ENCODE measurements around the gene MLXIPL. TPM values are rescaled to one million over a fixed set of nuclear protein-coding genes. Genes with fewer than 3 reads are reported as not detected.

MLXIPL gene, protein sequence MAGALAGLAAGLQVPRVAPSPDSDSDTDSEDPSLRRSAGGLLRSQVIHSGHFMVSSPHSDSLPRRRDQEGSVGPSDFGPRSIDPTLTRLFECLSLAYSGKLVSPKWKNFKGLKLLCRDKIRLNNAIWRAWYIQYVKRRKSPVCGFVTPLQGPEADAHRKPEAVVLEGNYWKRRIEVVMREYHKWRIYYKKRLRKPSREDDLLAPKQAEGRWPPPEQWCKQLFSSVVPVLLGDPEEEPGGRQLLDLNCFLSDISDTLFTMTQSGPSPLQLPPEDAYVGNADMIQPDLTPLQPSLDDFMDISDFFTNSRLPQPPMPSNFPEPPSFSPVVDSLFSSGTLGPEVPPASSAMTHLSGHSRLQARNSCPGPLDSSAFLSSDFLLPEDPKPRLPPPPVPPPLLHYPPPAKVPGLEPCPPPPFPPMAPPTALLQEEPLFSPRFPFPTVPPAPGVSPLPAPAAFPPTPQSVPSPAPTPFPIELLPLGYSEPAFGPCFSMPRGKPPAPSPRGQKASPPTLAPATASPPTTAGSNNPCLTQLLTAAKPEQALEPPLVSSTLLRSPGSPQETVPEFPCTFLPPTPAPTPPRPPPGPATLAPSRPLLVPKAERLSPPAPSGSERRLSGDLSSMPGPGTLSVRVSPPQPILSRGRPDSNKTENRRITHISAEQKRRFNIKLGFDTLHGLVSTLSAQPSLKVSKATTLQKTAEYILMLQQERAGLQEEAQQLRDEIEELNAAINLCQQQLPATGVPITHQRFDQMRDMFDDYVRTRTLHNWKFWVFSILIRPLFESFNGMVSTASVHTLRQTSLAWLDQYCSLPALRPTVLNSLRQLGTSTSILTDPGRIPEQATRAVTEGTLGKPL
- total RNA-seq = 0.37 and 0.57 TPM in 2 replicates

DNA sequence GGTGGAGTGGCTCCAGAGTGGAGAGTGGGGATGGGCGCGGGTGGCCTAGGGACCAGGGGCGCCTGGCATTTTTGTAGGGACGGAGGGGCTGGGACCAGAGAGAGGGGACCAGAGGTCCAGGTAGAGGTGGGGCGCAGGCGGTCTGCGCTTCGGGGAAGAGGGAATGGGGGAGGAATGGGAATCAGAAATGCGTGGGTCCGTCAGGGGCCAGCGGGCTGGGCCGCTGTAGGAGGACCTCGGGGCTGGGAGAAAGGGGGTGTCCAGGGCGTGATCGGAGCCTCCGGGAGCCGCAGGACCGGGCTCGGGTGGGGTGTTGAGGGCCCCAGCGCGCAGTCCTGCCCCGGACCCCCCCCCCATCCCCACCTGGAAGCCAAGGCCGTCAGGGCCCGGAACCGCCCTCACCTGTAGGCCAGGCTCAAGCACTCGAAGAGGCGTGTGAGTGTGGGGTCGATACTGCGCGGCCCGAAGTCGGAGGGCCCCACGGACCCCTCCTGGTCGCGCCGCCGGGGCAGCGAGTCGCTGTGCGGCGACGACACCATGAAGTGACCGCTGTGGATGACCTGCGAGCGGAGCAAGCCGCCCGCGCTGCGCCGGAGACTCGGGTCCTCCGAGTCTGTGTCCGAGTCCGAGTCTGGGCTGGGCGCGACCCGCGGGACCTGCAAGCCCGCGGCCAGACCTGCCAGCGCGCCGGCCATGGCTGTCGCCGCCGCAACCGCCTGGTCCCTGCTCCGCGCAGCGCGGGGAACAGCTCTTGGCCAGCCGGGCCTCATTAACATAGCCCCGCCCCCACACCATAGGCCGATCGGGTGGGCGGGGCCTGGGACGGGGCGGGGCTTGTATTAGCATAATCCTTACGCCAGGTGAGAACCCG, at the start of gene MLXIPL:
Gene MLXIPL, minus strand, starts transcription at position 725 of the 871 bp plus-strand sequence. Its CDS starts 30 bp downstream, at position 695.

DNA sequence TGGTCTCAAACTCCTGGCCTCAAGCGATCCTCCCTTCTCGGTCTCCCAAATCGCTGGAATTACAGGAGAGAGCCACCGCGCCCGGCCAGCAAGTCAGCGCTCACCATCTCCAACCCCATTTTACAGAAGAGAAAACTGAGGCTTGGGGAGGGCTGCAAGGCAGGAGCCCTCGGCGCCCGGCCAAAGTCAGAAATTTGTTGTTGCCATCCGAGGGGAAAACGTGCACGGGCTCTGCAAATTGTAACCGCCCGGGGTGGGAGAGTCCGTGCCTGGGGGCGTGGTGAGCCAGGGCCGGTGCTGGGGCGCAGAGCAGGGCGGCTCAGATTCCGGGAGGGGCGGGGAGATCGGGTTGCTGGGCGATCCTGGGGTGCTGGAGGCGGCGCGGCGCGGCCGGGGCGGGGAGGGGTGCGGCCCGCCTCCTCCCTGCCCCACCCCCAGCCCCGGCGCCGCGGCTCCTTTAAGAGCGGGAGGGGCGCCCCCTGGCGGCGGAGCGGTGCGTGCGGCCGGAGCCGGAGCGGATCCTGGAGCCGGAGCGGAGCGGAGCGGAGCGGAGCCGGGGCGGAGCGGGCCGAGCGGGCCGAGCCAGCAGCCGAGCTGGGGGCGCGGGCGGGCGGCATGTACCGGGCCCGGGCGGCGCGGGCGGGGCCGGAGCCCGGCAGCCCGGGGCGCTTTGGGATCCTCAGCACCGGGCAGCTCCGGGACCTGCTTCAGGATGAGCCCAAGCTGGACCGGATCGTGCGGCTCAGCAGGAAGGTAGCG, 43.2 kb upstream of the MLXIPL start, which contains the start of gene VPS37D:
Gene VPS37D, plus strand, starts transcription at position 488 of the 759 bp plus-strand sequence. Its CDS starts 128 bp downstream, at position 616.

GRCh38 chr7:73578342-73579128, 45.8 kb downstream of the MLXIPL start, which contains the start of gene TBL2:
Gene TBL2, minus strand, starts transcription at chr7:73578579. Its CDS starts 30 bp downstream, at chr7:73578549.

GRCh38 chr7:73557397-73558257, 66.7 kb downstream of the MLXIPL start, which contains the start of gene BCL7B:
Gene BCL7B, minus strand, starts transcription at chr7:73557690. Its CDS starts 112 bp downstream, at chr7:73557578.

Other genes with a start within 250 kb of the MLXIPL start
- 0.85 and 1.4 TPM in 2 replicates for gene FZD9, start 190.7 kb downstream of the MLXIPL start, total RNA-seq
- 45.8 and 54.6 TPM in 2 replicates for gene BAZ1B, start 102.2 kb downstream of the MLXIPL start, total RNA-seq
- gene BCL7B, start 66.8 kb downstream of the MLXIPL start, total RNA-seq = 12.7 and 19.2 TPM in 2 replicates
- gene TBL2, start 45.9 kb downstream of the MLXIPL start, total RNA-seq = 76.4 and 97.0 TPM in 2 replicates
- 5.7 and 6.8 TPM in 2 replicates for gene VPS37D, start 43.3 kb upstream of the MLXIPL start, total RNA-seq
- gene DNAJC30, start 58.9 kb upstream of the MLXIPL start, total RNA-seq = 1.8 and 2.6 TPM in 2 replicates
- 57.7 and 61.8 TPM in 2 replicates for gene BUD23, start 59.1 kb upstream of the MLXIPL start, total RNA-seq
- gene STX1A, start 95.1 kb upstream of the MLXIPL start, total RNA-seq = 10.2 and 10.7 TPM in 2 replicates
- 5.7 and 6.1 TPM in 2 replicates for gene ABHD11, start 114.3 kb upstream of the MLXIPL start, total RNA-seq
- gene CLDN3, start 145.7 kb upstream of the MLXIPL start, total RNA-seq = not detected in 2 replicates
- gene CLDN4, start 206.5 kb upstream of the MLXIPL start, total RNA-seq = 0.14 and 1.5 TPM in 2 replicates
- gene METTL27, start 218.0 kb upstream of the MLXIPL start, total RNA-seq = 2.3 and 7.4 TPM in 2 replicates
- not detected in 2 replicates for gene TMEM270, start 236.6 kb upstream of the MLXIPL start, total RNA-seq